Measurements from ENCODE around the gene GPR143. TPM values are rescaled to one million over a fixed set of nuclear protein-coding genes. Genes with fewer than 3 reads are reported as not detected.

The GPR143 gene
- total RNA-seq, 4 donors from 2014 or later, result not detected

- no peak overlapping the region for H3K27ac ChIP-seq
- H3K4me3 ChIP-seq, result no peak overlapping the region
- H3K9me3 ChIP-seq, result no peaks in the 10 kb centered on the region
- DNase-seq, result no peak
- H3K27me3 ChIP-seq, result no peaks in the 10 kb centered on the region
- no peaks in the 10 kb centered on the region for H3K36me3 ChIP-seq
- H3K4me1 ChIP-seq, result no peaks in the 10 kb centered on the region
- TF ChIP-seq POLR2A (IDR thresholded peaks at IDR 0.05), result no peak
- TF ChIP-seq CTCF (IDR thresholded peaks at IDR 0.05), result no peak
These were observed 20.1 kb downstream of the GPR143 start for GRCh38 chrX:9745417-9746115.

DNA sequence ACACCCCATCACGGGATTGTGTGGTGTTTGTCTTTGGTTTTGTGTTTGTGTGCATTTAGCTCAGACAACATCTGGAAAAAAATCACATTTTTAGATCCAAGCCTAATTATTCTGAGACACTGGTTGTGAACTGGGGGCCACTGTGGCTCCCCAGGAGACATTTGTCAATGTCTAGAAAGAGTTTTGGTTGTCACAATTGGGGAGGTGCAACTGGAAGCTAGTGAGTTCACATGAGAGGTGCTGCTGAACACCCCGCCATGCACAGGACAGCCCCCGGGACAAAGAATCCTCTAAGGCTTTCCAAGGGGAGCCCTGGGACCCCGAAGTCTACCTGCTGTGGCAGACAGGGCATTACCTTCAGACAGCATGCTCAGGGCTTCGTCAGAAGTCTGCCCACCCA is 26.5 kb downstream of the GPR143 start:
- TF ChIP-seq POLR2A (IDR thresholded peaks at IDR 0.05), result no peak
- no peak for TF ChIP-seq CTCF (IDR thresholded peaks at IDR 0.05)
- Histone ChIP-seq H3K27me3 (no peaks in the 10 kb centered on the region), H3K4me1 (no peaks in the 10 kb centered on the region), H3K27ac (no peak overlapping the region), H3K36me3 (no peaks in the 10 kb centered on the region), H3K9me3 (no peaks in the 10 kb centered on the region), H3K4me3 (no peak overlapping the region)
- no peak for DNase-seq

- H3K4me3 ChIP-seq, result no peak overlapping the region
- no peaks in the 10 kb centered on the region for H3K9me3 ChIP-seq
- TF ChIP-seq CTCF (IDR thresholded peaks at IDR 0.05) (no peak), POLR2A (IDR thresholded peaks at IDR 0.05) (no peak)
- H3K36me3 ChIP-seq, result no peaks in the 10 kb centered on the region
- no peak overlapping the region for H3K27ac ChIP-seq
- no peaks in the 10 kb centered on the region for H3K4me1 ChIP-seq
- DNase-seq, result no peak
- H3K27me3 ChIP-seq, result no peaks in the 10 kb centered on the region
These were observed 27.5 kb downstream of the GPR143 start for GRCh38 chrX:9738151-9738550.

- no peak for DNase-seq
- Histone ChIP-seq H3K4me3 (no peak overlapping the region), H3K27ac (no peak overlapping the region), H3K4me1 (no peaks in the 10 kb centered on the region), H3K9me3 (no peaks in the 10 kb centered on the region), H3K27me3 (no peaks in the 10 kb centered on the region), H3K36me3 (no peaks in the 10 kb centered on the region)
- no peak for TF ChIP-seq CTCF (IDR thresholded peaks at IDR 0.05)
- TF ChIP-seq POLR2A (IDR thresholded peaks at IDR 0.05), result no peak
These were observed 28.3 kb downstream of the GPR143 start for GRCh38 chrX:9737363-9737762.

GRCh38 chrX:9730752-9731151 is 34.9 kb downstream of the GPR143 start:
- Histone ChIP-seq H3K4me1 (no peaks in the 10 kb centered on the region), H3K27me3 (no peaks in the 10 kb centered on the region), H3K27ac (no peak overlapping the region), H3K36me3 (no peaks in the 10 kb centered on the region), H3K4me3 (no peak overlapping the region), H3K9me3 (no peaks in the 10 kb centered on the region)
- DNase-seq, result no peak
- no peak for TF ChIP-seq CTCF (IDR thresholded peaks at IDR 0.05)
- TF ChIP-seq POLR2A (IDR thresholded peaks at IDR 0.05), result no peak

- no peak overlapping the region for H3K27ac ChIP-seq
- DNase-seq, result no peak
These were observed 35.6 kb downstream of the GPR143 start for GRCh38 chrX:9730078-9730477.

More at GRCh38 chrX:9730078-9730477, 35.6 kb downstream of the GPR143 start:
- no peaks in the 10 kb centered on the region for H3K36me3 ChIP-seq
- no peaks in the 10 kb centered on the region for H3K4me1 ChIP-seq
- H3K9me3 ChIP-seq, result peaks cover 0 to under 1% (median 0%) of the 10 kb centered on the region in 4 donors
- H3K27me3 ChIP-seq, result no peaks in the 10 kb centered on the region
- no peak overlapping the region for H3K4me3 ChIP-seq
- TF ChIP-seq CTCF (IDR thresholded peaks at IDR 0.05) (no peak), POLR2A (IDR thresholded peaks at IDR 0.05) (no peak)
